ENCODE measurements around the gene IPPK.
"Not testable (repeated sequence)": the region's sequence is repeated elsewhere in the genome, so short reads cannot be mapped to it uniquely, and the experiment has no call there.

Gene IPPK

GRCh38 chr9:92589923-92590322, 80.0 kb downstream of the IPPK start:
- DNase-seq: no peak

DNA sequence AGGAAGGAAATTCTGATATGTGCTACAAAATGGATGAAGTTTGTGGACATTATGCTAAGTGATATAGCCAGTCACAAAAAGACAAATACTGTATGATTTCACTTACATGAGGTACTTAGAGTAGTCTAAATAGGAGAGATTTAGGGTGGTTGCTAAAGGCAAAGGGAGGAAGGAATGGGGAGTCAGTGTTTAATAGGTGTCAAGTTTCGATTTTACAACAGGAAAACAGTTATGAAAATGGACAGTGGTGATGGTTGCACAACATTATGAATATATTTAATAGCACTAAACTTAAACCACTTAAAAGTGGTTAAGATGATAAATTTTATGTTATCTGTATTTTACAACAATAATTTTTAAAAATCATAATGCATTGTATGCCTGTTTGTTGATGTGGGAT, 93.8 kb downstream of the IPPK start:
- no peak for DNase-seq

- DNase-seq: not testable (repeated sequence)
Measured at GRCh38 chr9:92573612-92574011, 96.3 kb downstream of the IPPK start.

GRCh38 chr9:92571871-92572270, 98.1 kb downstream of the IPPK start:
- not testable (repeated sequence) for DNase-seq

DNA sequence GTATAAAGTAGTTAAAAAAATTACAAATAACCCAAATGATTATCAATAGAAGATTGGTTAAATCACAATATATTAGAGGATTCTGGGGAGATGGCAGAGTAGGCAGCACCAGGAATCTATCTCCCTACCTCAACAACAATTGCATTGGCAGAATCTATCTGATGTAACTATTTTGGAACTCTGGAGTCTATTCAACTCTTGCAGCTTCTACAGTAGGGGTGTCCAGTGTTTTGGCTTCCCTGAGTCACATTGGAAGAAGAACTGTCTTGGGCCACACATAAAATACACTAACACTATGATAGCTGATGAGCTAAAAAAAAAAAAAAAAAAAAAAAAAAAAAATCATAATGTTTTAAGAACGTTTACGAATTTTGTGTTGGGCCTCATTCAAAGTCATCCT, 104.9 kb downstream of the IPPK start:
- DNase-seq: no peak

GRCh38 chr9:92564504-92564903, 105.4 kb downstream of the IPPK start:
- DNase-seq: no peak

Data from activated CD4-positive, alpha-beta T cell treated with anti-CD3 and anti-CD28 coated beads for 48 hours (primary cell).